GM15510 (cell line): Measurements from ENCODE around the gene HNRNPF.

Experiments
- POLR2A ChIP-seq: IDR thresholded peaks from 3 replicates; pipeline ENCODE4 v1.6.1; 2011; ENCODE audit warnings: borderline replicate concordance; ENCODE audit not compliant: insufficient read length; ENCODE audit errors: extremely low read depth

HNRNPF gene

DNA sequence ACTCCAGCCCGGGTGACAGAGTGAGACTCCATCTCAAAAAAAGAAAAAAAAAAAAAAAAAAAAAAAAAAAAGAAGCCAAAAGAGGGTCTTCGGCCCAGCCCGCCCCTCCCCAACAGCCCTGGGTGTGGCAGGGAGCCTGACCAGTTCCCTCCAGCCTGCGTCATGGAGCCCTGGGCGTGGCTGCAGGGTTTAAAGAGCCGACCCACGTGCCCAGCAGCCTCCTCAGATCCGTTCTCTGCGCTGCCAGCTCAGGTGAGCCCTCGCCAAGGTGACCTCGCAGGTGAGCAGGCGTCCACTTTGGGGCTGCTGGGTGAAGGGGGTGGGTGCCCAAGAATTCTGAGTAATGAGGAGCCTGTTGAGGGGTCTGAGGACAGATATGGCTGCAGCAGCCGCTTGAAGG, 37.6 kb downstream of the HNRNPF start, which contains the start of gene FXYD4:
Gene FXYD4 (plus strand): TSS at position 219 of the 400 bp plus-strand sequence. CDS start 2,111 bp downstream, outside the sequence.
- TF ChIP-seq POLR2A: no peak

DNA sequence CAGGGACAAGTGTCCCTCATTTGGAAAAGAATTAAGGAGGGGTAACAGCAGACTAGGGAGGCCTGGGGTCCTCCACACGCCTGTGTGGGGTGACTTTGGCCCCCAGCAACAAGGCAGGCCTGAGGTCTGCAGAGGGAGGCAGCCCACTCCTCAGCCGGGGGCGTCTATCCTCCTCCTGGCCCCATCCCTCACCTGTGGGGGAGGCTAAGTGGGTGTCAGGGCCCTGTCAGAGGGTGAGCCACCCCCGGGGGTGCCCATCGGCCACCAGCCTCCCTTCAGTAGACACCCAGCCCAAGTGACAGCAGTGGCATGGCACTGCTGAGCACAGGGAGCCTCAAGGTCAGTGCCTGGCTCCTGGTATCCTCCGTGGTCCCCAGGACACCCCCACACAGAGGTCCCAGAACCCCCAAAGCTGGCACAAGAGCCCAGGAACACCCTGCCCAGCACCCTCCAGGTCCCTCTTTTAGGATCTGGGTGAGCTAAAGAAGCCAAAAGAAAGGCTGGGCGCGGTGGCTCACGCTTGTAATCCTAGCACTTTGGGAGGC, 38.2 kb downstream of the HNRNPF start:
- TF ChIP-seq POLR2A: no peak

DNA sequence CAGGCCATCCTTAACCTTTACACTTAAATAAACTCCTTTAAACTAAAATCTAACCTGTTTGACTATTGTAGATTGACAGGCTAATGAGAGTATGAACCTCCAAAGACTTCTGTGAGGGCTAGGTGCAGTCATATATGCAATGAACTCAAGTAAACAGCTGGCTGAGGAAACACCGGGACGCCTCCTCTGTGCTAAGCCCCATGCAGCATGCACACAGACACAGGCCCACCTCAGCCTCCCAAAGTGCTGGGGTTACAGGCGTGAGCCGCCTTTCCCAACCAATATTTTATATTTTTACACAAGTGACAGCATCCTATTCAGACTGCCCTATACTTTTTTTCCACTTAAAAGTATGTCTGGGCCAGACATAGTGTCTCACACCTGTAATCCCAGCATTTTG, 39.1 kb downstream of the HNRNPF start:
- TF ChIP-seq POLR2A: no peak

DNA sequence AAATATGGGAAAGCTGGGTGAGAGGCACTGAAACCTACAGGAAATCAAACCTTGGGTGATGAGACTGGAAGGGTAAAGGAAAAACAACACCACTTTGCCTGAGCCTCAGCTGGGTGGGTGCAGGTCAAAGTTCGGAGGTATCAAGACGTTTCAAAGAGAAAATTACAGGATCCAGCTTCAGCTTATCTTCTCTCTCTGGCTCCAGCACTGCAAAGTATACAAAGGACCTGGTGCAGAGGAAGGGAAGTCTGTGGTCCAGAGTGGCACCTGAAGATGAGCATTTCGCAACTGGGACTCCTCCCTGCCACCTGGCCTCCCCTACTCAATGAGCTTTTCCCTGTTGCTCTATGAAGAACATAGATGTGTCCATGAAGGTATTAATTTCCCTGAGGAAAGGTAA, 44.0 kb downstream of the HNRNPF start:
- no peak for TF ChIP-seq POLR2A

DNA sequence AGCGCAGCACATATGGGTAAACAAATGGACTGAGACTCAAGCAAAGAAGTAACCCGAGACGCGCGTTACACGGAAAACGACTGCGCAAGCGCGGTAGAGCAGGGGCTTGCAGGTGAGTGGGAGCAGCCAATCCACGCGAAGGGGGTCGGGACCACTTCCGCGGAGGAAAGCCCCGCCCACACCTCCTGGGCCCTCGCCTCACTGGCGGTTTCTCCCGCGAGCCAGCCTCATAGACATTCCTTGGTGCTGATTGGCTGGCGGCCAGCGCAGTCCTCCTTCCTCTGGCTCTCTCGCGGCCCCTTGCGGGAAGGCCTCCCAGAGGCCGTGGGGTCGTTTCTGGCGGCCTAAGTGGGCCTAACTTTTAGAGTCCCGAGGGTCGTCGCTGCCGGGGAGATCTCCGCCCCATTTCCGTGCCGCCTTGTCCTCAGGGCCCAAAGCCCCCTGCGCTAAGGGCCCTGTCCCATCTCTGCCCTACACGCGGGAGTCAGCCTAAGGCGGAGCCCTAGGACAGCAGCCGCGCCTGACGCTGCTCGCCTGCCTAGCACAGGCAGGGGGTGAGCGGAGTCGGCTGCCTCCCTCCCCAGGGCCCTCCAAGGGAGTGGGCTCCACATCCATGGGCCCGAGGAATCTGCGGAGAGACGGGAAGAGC, 46.7 kb downstream of the HNRNPF start:
- TF ChIP-seq POLR2A: peak; percentile 76

DNA sequence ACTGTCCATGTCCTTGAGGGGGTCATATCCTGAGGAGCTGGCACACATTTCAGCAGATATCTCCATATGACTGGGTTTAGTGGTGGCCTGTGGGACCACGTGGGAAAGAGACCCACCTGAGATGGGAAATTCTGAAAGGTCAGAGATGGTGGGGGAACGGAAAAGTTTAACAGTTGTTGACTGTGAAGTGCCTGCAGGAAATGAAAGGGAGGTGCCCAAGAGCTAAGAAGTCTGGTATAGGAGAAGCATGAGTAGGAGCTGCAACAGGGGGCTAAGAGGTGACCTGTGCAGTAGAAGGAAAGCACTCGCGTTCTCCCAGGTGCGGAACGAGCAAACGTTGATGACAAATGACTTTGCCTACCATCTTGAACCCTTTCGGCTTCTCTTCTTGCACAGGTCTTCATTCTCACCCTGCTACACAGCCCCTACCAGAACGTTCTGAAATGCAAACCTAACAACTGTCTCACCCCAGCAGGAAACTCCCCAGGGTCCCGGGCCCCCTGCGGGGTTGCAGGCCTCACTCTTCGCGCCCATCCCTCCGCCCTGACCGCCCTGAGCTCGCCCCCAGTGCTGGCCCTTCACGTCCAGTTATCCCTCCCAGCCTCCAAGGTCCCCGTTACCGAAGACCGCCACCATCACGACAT, 47.3 kb downstream of the HNRNPF start:
- no peak for TF ChIP-seq POLR2A

DNA sequence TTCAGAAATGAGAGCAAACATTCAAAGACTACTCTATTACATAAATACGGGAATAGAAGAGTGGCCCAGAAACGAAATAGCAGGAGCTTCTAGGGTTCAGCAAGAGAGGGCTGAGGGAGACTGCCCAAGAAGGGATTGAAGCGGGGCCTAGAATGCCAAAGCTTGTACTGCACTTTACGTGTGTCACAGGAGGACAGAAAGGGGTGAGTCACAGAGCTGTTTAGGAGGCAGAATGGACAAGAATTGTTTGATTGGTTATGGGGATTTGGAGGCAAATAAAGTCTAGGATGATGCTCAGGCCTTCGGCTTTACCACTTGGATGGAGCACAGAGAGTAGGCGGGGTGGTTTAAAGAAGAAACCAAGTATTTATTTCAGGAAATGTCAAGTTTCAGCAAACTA, 48.9 kb downstream of the HNRNPF start:
- no peak for TF ChIP-seq POLR2A

DNA sequence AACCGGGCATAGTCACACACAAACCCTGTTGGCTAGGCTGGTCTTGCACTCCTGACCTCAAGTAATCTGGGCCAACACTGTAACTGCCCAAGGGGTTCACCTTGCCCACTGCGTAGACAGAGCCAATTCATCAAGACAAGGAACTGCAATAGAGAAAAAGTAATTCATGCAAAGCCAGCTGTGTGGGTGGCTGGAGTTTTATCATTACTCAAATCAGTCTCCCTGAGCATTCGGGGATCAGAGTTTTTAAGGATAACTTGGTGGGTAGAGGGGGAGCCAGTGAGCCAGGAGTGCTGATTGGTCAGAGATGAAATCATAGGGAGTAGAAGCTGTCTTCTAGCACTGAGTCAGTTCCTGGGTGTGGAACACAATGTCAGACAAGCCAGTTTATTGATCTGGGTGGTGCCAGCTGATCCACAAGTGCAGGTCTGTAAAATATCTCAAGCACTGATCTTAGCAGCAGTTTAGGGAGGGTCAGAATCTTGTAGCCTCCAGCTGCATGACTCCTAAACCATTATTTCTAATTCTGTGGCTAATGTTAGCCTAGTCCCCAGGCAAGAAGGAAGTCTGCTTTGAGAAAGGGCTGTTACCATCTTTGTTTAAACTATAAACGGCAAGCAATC, 53.1 kb downstream of the HNRNPF start:
- no peak for TF ChIP-seq POLR2A

DNA sequence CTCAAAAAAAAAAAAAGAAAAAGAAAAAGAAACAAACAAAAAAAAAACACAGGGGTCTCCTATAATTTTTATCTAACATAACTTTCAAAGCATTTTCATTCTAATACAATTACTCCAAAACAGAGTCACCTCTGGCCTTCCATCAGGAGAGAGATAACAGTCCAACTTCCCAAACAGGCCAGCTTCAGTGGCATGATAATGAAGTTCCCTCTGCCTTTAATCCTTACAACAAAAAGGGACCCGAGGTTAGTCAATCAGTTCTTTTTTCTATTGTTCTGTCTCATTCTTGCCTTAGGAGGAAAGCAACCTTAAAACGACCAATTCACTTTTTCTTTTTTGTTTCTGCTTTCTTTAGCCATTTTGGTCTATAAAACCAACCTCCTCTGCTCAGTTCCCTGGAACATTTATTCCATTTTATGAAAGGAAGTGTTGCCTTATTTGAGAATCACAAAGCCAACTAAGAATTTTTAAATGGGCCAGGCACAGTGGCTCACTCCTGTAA, 54.1 kb downstream of the HNRNPF start:
- TF ChIP-seq POLR2A: no peak

DNA sequence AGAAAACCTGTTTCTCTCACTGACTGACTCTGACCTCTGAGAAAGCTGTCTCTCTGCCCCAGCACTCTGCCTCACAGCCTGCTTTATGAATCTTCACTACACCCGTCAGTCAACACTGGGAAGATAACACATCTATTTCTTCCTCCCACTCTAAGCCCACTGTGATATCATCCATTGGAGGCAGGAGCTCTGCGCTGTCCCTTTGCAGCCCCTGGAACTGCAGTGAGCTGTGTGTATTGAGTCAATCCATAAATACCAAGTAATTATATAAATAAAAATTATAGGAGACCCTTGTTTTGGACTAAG, 54.7 kb downstream of the HNRNPF start:
- no peak for TF ChIP-seq POLR2A

DNA sequence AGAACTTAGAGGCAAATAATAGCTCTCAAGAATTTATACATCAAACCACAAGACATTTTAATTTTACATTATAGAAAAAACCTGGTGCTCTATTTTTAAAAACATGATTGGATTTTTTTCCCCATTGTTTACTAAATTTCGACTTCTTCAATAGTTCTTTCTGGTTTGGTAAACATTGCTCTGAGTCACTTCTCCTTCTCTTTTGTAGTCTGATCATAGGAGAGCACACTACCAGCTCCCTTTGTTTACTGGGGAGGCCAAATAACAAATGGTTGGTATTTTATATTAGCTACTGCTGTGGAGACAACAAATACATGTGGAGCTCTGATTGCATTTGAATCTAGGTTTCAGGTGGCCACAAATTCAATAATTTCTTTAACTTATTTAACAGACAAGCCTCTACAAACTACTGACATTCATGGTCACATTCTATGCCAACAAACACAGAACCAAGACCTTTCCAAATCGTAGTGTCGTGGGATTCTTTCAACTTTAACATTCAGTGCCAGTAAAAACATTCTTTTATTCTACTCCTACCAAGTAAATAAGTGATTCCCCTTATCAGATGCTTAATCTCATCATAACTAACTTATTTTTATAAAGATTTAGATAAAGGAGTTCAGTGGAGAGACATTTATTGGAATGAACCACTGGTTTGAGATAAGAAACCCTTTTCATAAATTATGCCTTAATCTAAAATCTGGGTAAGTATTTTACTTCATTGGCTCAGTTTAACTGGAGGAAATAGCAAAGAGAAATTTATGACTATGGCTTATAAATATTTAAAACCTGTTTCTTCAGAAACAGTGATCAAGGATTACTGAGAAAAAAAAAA, 55.3 kb downstream of the HNRNPF start:
- TF ChIP-seq POLR2A: no peak

DNA sequence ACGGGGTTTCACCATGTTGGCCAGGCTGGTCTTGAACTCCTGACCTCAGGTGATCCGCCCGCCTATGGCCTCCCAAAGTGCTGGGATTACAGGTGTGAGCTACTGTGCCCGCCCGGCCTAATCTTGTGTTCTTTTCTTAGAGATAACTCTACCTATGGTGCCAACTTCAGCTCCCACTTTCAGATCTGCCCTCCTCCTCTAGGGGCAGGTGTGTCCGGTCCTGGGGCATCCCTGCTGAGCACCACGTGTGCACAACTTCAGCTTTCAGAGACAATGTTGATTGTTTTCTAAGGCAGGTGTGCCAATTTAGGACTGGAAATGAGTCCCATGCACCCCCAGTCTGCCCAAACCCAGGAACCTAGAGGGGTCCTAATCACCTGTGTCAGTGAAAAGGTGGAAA, 56.0 kb downstream of the HNRNPF start:
- TF ChIP-seq POLR2A: no peak

DNA sequence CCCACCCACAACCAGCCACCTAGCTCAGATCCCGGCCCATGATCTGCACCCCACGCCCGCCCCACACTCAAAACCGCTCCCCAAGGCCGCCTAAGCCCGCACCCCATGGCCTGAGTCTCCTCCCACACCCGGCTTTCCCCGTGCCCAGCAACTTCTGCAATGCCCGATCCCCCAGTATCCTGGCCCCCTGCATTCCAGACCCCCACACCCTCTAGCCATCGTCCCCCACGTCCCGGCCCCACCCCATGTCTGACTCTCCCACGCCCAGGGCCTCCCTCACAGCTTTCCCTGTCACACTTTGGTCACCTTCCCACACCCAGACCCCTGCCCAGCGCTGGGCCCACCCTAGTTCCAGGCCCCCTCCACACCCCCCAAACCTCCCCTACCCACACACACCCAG, 57.7 kb downstream of the HNRNPF start:
- TF ChIP-seq POLR2A: no peak

DNA sequence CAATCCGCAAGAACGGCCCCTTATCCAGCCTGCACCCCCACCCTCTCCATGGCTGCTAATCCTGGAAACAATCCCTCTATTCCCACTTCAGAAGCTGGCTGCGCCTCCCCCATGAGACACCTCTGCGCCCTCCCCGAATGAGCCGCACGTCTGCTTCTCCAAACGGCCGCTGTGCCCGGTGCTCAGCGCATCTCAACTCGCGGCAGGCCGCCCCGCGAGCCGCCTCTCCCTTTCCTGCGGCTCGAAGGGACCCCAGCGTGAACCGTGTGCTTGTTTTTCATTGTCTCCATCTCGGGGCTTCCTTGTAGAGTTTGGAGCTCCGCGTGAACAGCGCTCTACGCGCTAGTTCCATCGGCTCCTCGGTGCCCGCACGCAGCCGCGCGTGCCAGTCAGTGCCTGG, 58.3 kb downstream of the HNRNPF start:
- no peak for TF ChIP-seq POLR2A

DNA sequence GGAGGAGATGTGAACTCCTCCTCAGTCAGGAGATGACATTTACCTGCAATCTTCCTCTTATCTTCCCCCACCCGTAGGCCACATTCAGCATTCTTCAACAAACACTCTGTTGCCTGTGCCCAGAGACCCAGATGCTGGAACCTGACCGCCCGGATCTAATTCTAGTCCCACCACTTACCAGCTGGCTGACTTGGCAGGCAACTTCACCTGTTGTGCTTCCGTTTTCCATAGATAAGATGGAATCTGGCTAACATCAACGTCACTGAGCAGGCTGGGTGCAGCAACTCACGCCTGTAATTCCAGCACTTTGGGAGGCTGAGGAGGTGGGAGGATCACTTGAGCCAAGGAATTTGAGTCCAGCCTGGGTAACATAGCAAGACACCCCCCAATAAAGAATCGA, 58.8 kb downstream of the HNRNPF start:
- TF ChIP-seq POLR2A: no peak

DNA sequence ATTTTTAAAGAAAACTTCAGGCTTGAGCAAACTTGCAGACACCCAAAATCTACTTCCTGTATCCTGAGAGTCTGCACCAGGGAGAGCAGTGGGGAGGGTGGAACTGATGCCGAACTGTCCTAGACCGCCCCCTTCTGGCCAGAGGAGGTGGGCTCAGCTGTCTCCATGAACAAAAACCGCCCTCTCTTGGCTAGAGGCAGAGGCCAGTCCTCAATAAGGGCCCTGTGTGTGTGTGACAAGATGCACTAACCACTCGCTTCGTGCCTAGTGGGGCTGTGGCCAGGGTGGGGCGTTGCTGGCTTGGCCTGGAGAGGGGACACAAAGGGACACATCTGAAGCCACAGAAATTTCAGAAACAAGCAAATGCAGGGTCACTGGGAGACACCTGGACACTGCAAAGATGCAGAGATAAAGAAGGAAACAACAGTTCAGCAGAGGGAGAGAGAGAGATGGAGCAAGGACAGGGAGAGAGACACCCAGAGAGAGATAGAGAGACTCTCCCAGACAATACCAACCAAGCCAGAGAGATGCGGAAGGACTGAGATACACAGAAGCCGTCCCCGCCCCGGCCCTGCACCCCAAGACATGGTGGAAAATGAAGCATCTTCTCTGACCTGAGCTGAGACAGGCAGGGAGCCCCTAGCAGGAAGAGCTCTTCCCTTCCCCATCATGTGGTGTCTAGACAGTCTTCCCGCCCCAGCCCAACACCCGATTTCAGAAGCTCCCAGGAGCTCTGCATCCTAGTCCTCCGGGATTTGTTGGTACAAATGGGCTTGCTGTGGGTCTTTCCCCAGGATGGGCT, 60.3 kb downstream of the HNRNPF start:
- TF ChIP-seq POLR2A: no peak
